HCT116 (cell line): ENCODE measurements around the gene SFXN5.

Experiments used
- CEBPB ChIP-seq: IDR thresholded peaks from 2 replicates; pipeline ENCODE4 v1.6.1; 2012; ENCODE audit warnings: low read depth
- EGR1 ChIP-seq: IDR thresholded peaks from 2 replicates; pipeline ENCODE4 v1.6.1; 2012; ENCODE audit warnings: low read depth
- EZH2 ChIP-seq: fragments of 200-600 bp; sonication (generic); IDR thresholded peaks from 2 replicates; pipeline ENCODE4 v1.6.1; 2017; ENCODE audit warnings: antibody characterized with exemption, mixed run types
- POLR2A ChIP-seq: IDR thresholded peaks from 2 replicates; pipeline ENCODE4 v1.7.0; 2011; ENCODE audit warnings: borderline replicate concordance; ENCODE audit not compliant: insufficient read depth, insufficient read length; ENCODE audit errors: extremely low read depth
- POLR2AphosphoS5 ChIP-seq: IDR thresholded peaks from 2 replicates; pipeline ENCODE4 v1.6.1; 2011; ENCODE audit warnings: mild to moderate bottlenecking, low read depth, low read length, moderate library complexity
- TF ChIP-seq, protein P1 (sequence below): IDR thresholded peaks from 2 replicates; pipeline ENCODE4 v1.6.1; 2012; ENCODE audit warnings: low read depth
- TF ChIP-seq, protein P2 (sequence below), 3 experiments: fragments of 200-600 bp in 1 of 3; sonication (generic) in 1 of 3; IDR thresholded peaks in 2 of 3; conservative IDR thresholded peaks in 1 of 3; 2 replicates each; pipeline ENCODE4 v1.5.1; 2012 to 2017; ENCODE audit warnings: low read depth in 2 of 3, low read length in 2 of 3, antibody characterized with exemption in 1 of 3, borderline replicate concordance in 1 of 3, control low read depth in 1 of 3, mild to moderate bottlenecking in 1 of 3, mixed read lengths in 1 of 3, mixed run types in 1 of 3, moderate library complexity in 1 of 3; ENCODE audit not compliant: insufficient read depth in 1 of 3

- TF ChIP-seq EGR1 (no peak), EZH2 (no peak), CEBPB (no peak), POLR2A (no peak), POLR2AphosphoS5 (no peak)
- TF ChIP-seq, protein P1, sequence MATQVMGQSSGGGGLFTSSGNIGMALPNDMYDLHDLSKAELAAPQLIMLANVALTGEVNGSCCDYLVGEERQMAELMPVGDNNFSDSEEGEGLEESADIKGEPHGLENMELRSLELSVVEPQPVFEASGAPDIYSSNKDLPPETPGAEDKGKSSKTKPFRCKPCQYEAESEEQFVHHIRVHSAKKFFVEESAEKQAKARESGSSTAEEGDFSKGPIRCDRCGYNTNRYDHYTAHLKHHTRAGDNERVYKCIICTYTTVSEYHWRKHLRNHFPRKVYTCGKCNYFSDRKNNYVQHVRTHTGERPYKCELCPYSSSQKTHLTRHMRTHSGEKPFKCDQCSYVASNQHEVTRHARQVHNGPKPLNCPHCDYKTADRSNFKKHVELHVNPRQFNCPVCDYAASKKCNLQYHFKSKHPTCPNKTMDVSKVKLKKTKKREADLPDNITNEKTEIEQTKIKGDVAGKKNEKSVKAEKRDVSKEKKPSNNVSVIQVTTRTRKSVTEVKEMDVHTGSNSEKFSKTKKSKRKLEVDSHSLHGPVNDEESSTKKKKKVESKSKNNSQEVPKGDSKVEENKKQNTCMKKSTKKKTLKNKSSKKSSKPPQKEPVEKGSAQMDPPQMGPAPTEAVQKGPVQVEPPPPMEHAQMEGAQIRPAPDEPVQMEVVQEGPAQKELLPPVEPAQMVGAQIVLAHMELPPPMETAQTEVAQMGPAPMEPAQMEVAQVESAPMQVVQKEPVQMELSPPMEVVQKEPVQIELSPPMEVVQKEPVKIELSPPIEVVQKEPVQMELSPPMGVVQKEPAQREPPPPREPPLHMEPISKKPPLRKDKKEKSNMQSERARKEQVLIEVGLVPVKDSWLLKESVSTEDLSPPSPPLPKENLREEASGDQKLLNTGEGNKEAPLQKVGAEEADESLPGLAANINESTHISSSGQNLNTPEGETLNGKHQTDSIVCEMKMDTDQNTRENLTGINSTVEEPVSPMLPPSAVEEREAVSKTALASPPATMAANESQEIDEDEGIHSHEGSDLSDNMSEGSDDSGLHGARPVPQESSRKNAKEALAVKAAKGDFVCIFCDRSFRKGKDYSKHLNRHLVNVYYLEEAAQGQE: no peak
- TF ChIP-seq, protein P2, sequence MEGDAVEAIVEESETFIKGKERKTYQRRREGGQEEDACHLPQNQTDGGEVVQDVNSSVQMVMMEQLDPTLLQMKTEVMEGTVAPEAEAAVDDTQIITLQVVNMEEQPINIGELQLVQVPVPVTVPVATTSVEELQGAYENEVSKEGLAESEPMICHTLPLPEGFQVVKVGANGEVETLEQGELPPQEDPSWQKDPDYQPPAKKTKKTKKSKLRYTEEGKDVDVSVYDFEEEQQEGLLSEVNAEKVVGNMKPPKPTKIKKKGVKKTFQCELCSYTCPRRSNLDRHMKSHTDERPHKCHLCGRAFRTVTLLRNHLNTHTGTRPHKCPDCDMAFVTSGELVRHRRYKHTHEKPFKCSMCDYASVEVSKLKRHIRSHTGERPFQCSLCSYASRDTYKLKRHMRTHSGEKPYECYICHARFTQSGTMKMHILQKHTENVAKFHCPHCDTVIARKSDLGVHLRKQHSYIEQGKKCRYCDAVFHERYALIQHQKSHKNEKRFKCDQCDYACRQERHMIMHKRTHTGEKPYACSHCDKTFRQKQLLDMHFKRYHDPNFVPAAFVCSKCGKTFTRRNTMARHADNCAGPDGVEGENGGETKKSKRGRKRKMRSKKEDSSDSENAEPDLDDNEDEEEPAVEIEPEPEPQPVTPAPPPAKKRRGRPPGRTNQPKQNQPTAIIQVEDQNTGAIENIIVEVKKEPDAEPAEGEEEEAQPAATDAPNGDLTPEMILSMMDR (IDR thresholded peaks at IDR 0.05 in 2 of 3, conservative IDR thresholded peaks at IDR 0.05 in 1 of 3; ENCODE audit: borderline replicate concordance in 1 of 3, insufficient read depth in 1 of 3, low read depth in 2 of 3, low read length in 2 of 3): no peak
Measured at GRCh38 chr2:72898585-72898906, 173.0 kb downstream of the SFXN5 start.
